Heart right ventricle (tissue), 16 donors: ENCODE results near the gene UBE2D2. TPM values are rescaled to one million over a fixed set of nuclear protein-coding genes. Genes with fewer than 3 reads are reported as not detected.

ENCODE experiments used
- ATAC-seq, 8 donors: fragments of 200-7000 bp; cut with Tn5 transposase; one replicate each; pipeline ENCODE4 v1.9.1; 2020; ENCODE audit warnings: mild to moderate bottlenecking in 8 of 8, moderate library complexity in 8 of 8, moderate number of reproducible peaks in 1 of 8
- DNase-seq, 2 donors: peaks; one replicate each; pipeline ENCODE4 v3.0.0-alpha.2; 2020
- H3K27ac ChIP-seq, 10 donors: fragments of 200-600 bp; sonication (generic) in 2 of 10; one replicate each; pipeline versions ENCODE4 v1.5.0 to v1.8.0; 2020 to 2022; ENCODE audit warnings: mild to moderate bottlenecking in 3 of 10
- H3K27me3 ChIP-seq, 7 donors: fragments of 200-600 bp; one replicate each; pipeline ENCODE4 v1.8.0; 2021 to 2022; ENCODE audit warnings: mild to moderate bottlenecking in 2 of 7
- H3K36me3 ChIP-seq, 9 donors: fragments of 200-600 bp; sonication (generic) in 1 of 9; one replicate each; pipeline versions ENCODE4 v1.5.0 to v1.8.0; 2020 to 2022; ENCODE audit warnings: mild to moderate bottlenecking in 2 of 9
- H3K4me1 ChIP-seq, 9 donors: fragments of 200-600 bp; sonication (generic) in 1 of 9; one replicate each; pipeline versions ENCODE4 v1.5.0 to v1.8.0; 2020 to 2022; ENCODE audit warnings: mild to moderate bottlenecking in 4 of 9
- H3K4me3 ChIP-seq, 10 donors: fragments of 200-600 bp; sonication (generic) in 2 of 10; one replicate each; pipeline versions ENCODE4 v1.5.0 to v1.8.0; 2020 to 2022; ENCODE audit warnings: mild to moderate bottlenecking in 7 of 10, moderate library complexity in 2 of 10
- H3K9me3 ChIP-seq, 11 donors: fragments of 200-600 bp in 10 of 11; sonication (generic) in 2 of 11; one replicate each; pipeline versions ENCODE4 v1.5.0 to v1.8.0; 2013 to 2022; ENCODE audit warnings: mild to moderate bottlenecking in 2 of 11, control low read depth in 1 of 11, moderate library complexity in 1 of 11
- WGBS, 2 donors: extraction: QIAGEN DNeasy Blood & Tissue Kit; methylation state at CpG; one replicate each; pipeline ENCODE4 v1.1.7; 2013; ENCODE audit warnings: inconsistent platforms in 1 of 2; 5-methylcytosine and 5-hydroxymethylcytosine counted together
- intact Hi-C, 10 donors: fragments of 100-400 bp; cut with DNase I; formaldehyde crosslinking; loops; one replicate each; pipeline versions ENCODE4 v1.11.1 to v1.14.2; 2022
- polyA plus RNA-seq, 2 donors: library from polyadenylated mRNA; stranded (reverse); fragments of 200-250 nt; gene quantifications; one replicate each; pipeline ENCODE4 v1.2.3, GENCODE V29; 2013
- total RNA-seq, 10 donors: library from RNA; stranded (reverse); fragmentation: NEBNext Ultra II Directional in 3 of 10; extraction: Animal tissue kit (Norgen Biotek cat#: 25700) in 3 of 10; gene quantifications; one replicate each; pipeline versions ENCODE4 v1.2.1 to v1.2.4, GENCODE V29; 2021 to 2023
- TF ChIP-seq, protein P1 (sequence below), 9 donors: fragments of 200-600 bp; sonication (generic) in 2 of 9; IDR thresholded peaks; one replicate each; pipeline versions ENCODE4 v1.5.0 to v1.8.0; 2021 to 2022; ENCODE audit warnings: antibody characterized with exemption in 9 of 9, mild to moderate bottlenecking in 5 of 9, moderate library complexity in 1 of 9
- donor health status: Arrhythmogenic right ventricular cardiomyopathy.
- donor health status: ischemic (EF 13 %, LVEDD 7.1; RV severe dilation, severe dysfunction).
- donor health status: healthy with polysubstance abuse.
- donor health status: DM: no; HTN: yes; CAD: no.
- donor health status: DM: no; HTN: no; CAD: no.
- donor health status: ischemic (EF 25% LVEDD 6.9; RV normal size, moderate dysfunction).
- donor health status: ischemic (EF 25% LVEDD 5.7; RV mildly dilated, moderate dysfunction).
- donor health status: healthy.
- donor health status: DM: yes; HTN: yes; CAD: no.
- donor health status: Ischemic cardiomyopathy.
- donor health status: ischemic (EF 35%, LVEDD 5.7; RV mildly dilated, moderate dysfunction).
- donor health status: nonischemic (EF 11% LVEDD 7.7; RV severe dilation, severe dysfunction).
- donor health status: DM: yes; HTN: yes; CAD: no.
- donor health status: PGD.
- donor health status: ischemic (EF 29% LVEDD 5.4; RV normal size, mild dysfunction).
- donor health status: nonischemic (EF 23%, LVEDD 6.1; RV moderate dilation, normal function).

UBE2D2 gene
- total and polyA plus RNA-seq, 12 donors: 59.3 to 162 (median 139) TPM

DNA sequence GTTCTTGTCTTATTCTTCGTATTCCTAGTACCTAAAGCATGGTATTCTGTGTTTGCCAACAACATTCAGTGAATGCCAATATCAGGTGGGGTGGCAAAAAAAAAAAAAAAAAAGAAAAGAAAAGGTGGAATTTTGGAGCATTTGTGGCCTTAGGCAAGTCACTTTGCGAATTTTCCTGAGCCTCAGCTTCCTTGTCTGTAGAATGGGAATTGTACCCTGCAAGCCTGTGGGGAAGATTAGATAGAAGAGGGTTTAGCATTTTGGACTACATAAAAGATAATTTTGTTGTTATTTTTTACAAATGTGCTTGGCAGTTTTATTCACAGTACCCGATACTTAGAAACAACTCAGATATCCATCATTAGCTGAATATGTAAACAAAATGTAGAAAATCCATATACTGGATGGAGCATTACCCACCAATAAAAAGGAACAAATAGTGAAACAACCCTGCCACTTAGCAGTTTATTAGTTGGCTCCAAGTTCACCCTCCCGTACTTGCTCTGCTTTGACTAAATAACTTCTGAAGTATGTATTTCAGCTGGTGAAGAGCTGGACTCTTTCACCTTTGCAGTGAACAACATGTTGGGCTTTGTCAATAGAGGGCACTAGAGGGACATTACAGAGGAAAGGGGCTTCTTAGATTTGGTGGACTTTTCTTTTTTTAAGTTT lies 13.6 kb downstream of the UBE2D2 start:
- Histone ChIP-seq H3K4me3 (no peak overlapping the region), H3K9me3 (no peaks in the 10 kb centered on the region), H3K4me1 (peaks cover 9 to 89% (median 71%) of the 10 kb centered on the region in 9 donors), H3K27me3 (no peaks in the 10 kb centered on the region), H3K36me3 (peaks cover 0 to 31% (median 0%) of the 10 kb centered on the region in 9 donors), H3K27ac (no peak overlapping the region)
- intact Hi-C loops: loop anchor here in 1 of 10 donors (10.0 kb wide), 1 partner anchor 50 kb away; no protein-coding TSS in a partner anchor
- peak in 3 of 8 donors; percentile 43 to 57 (median 50) for ATAC-seq
- TF ChIP-seq, protein P1, sequence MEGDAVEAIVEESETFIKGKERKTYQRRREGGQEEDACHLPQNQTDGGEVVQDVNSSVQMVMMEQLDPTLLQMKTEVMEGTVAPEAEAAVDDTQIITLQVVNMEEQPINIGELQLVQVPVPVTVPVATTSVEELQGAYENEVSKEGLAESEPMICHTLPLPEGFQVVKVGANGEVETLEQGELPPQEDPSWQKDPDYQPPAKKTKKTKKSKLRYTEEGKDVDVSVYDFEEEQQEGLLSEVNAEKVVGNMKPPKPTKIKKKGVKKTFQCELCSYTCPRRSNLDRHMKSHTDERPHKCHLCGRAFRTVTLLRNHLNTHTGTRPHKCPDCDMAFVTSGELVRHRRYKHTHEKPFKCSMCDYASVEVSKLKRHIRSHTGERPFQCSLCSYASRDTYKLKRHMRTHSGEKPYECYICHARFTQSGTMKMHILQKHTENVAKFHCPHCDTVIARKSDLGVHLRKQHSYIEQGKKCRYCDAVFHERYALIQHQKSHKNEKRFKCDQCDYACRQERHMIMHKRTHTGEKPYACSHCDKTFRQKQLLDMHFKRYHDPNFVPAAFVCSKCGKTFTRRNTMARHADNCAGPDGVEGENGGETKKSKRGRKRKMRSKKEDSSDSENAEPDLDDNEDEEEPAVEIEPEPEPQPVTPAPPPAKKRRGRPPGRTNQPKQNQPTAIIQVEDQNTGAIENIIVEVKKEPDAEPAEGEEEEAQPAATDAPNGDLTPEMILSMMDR (IDR thresholded peaks at IDR 0.05): peak; percentile 9 to 74 (median 60)
- no peak for DNase-seq
- 74 to 76% methylated on average over 4 of the region's 4 CpGs for whole genome bisulfite sequencing, 2 donors

DNA sequence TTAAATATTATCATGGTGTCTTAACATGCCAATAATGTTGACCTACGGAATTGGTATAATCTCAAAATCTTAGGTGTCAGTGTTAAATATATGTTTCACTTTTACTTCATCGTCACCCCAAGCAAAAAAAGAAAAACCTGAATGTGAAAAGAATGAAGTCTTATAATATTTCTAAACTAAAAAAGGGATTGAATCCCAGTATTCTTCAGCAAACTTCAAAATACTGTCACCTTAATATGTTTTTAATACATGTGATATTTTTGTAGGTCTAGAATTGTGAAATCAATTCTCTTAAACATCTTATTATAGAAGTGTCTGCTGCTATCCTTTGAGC lies 14.1 kb downstream of the UBE2D2 start:
- no peak overlapping the region for H3K4me3 ChIP-seq
- H3K4me1 ChIP-seq: peaks cover 9 to 86% (median 71%) of the 10 kb centered on the region in 9 donors
- peak overlapping the region in 1 of 10 donors; percentile 26 for H3K27ac ChIP-seq
- intact Hi-C loops: loop anchor here in 1 of 10 donors (10.0 kb wide), 1 partner anchor 50 kb away; no protein-coding TSS in a partner anchor
- H3K36me3 ChIP-seq: peaks cover 0 to 30% (median 0%) of the 10 kb centered on the region in 9 donors
- no peaks in the 10 kb centered on the region for H3K9me3 ChIP-seq
- no peaks in the 10 kb centered on the region for H3K27me3 ChIP-seq
- no peak for DNase-seq
- TF ChIP-seq, protein P1 (IDR thresholded peaks at IDR 0.05): no peak
- ATAC-seq: no peak
- 71 to 78% methylated on average over 2 of the region's 2 CpGs for WGBS, 2 donors

DNA sequence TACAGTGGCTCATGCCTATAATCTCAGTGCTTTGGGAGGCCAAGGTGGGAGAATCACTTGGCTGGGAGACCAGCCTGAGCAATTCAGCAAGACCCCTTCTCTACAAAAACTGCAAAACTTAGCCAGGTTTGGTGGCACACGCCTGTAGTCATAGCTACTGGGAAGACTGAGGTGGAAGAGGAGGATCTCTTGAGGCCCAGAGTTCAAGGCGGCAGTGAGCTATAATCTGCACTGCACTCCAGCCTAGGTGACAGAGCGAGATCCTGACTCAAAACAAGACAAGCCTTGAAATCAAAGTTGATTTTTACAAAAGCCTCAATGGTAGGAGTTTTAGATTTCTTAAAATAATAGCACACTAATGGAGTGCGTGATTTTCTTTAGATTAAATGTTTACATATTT lies 14.6 kb downstream of the UBE2D2 start:
- peak overlapping the region in 1 of 10 donors; percentile 26 for H3K27ac ChIP-seq
- H3K36me3 ChIP-seq: peaks cover 0 to 26% (median 0%) of the 10 kb centered on the region in 9 donors
- TF ChIP-seq, protein P1 (IDR thresholded peaks at IDR 0.05): no peak

DNA sequence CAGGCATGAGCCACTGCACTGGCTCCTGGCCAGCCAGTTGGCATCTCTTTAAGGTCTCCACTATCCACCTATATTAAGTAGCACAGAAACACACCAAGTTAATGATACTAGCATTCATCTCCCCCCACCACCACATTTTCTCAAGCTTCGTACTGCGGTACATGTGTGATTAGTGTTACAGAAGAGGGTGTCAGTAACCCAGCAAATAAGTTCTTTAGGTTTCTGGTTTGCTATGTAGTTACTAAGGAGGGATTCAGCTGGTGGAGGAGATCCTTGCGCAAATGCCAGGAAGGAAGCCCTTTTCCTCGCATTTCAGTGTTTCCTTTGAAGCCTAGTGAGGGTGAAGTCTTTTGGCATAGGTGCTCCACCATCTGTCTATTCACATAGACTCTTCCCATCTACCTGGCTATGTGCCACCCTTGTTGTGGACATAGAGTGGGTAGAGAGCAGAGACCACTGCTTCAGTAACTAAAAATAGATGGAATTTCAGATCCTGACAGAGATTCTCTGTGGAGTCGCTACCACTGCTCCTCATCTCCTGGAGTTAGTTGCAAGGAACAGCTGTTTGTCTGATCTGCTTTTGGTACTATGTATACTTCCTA lies 16.7 kb downstream of the UBE2D2 start:
- intact Hi-C loops: loop anchor here in 1 of 10 donors (10.0 kb wide), 1 partner anchor 47 kb away; no protein-coding TSS in a partner anchor
- Histone ChIP-seq H3K27me3 (no peaks in the 10 kb centered on the region), H3K36me3 (peaks cover 0 to 19% (median 0%) of the 10 kb centered on the region in 9 donors), H3K4me3 (no peak overlapping the region), H3K27ac (peak overlapping the region in 2 of 10 donors; percentile 31 to 49), H3K9me3 (no peaks in the 10 kb centered on the region), H3K4me1 (peaks cover 9 to 61% (median 49%) of the 10 kb centered on the region in 9 donors)
- ATAC-seq: no peak
- TF ChIP-seq, protein P1 (IDR thresholded peaks at IDR 0.05): no peak
- no peak for DNase-seq
- whole genome bisulfite sequencing, 2 donors: 45 to 55% methylated on average over 5 of the region's 5 CpGs

More for the DNA sequence above, 14.6 kb downstream of the UBE2D2 start:
- ATAC-seq: no peak
- Histone ChIP-seq H3K27me3 (no peaks in the 10 kb centered on the region), H3K9me3 (no peaks in the 10 kb centered on the region), H3K4me3 (no peak overlapping the region), H3K4me1 (peaks cover 9 to 81% (median 68%) of the 10 kb centered on the region in 9 donors)
- no peak for DNase-seq
- intact Hi-C loops: loop anchor here in 1 of 10 donors (10.0 kb wide), 1 partner anchor 49 kb away; no protein-coding TSS in a partner anchor
- 83% methylated on average over 4 of the region's 4 CpGs for WGBS, 2 donors
